Activated CD4-positive, alpha-beta T cell treated with anti-CD3 and anti-CD28 coated beads, Interleukin-2, amount 50 U/mL, for 4 hours (primary cell): ENCODE data around the gene GGTLC1.
"Not testable (repeated sequence)": the region's sequence is repeated elsewhere in the genome, so short reads cannot be mapped to it uniquely, and the experiment has no call there.

ENCODE experiments used
- DNase-seq, 2 experiments: peaks; one replicate each; pipeline ENCODE4 v3.0.0-alpha.2; 2020

The GGTLC1 gene

GRCh38 chr20:23994001-23994633 lies 5.5 kb upstream of the GGTLC1 start:
- DNase-seq: not testable (repeated sequence)

- DNase-seq: not testable (repeated sequence)
These were observed 4.9 kb upstream of the GGTLC1 start for GRCh38 chr20:23993440-23993839.

GRCh38 chr20:23990296-23990695 lies 1.7 kb upstream of the GGTLC1 start:
- not testable (repeated sequence) for DNase-seq

GRCh38 chr20:23988966-23989365 lies 387 bp upstream of the GGTLC1 start:
- DNase-seq: not testable (repeated sequence)

GRCh38 chr20:23986716-23987115 lies 1.9 kb downstream of the GGTLC1 start:
- not testable (repeated sequence) for DNase-seq

- not testable (repeated sequence) for DNase-seq
These were observed 2.3 kb downstream of the GGTLC1 start for GRCh38 chr20:23986310-23986709.

- DNase-seq: not testable (repeated sequence)
These were observed 2.8 kb downstream of the GGTLC1 start for GRCh38 chr20:23985790-23986225.

GRCh38 chr20:23985066-23985789 lies 3.4 kb downstream of the GGTLC1 start:
- not testable (repeated sequence) for DNase-seq

GRCh38 chr20:23984476-23985023 lies 4.0 kb downstream of the GGTLC1 start:
- not testable (repeated sequence) for DNase-seq

GRCh38 chr20:23982112-23983018 lies 6.2 kb downstream of the GGTLC1 start:
- not testable (repeated sequence) for DNase-seq

- not testable (repeated sequence) for DNase-seq
These were observed 7.1 kb downstream of the GGTLC1 start for GRCh38 chr20:23981526-23981925.

- not testable (repeated sequence) for DNase-seq
These were observed 7.6 kb downstream of the GGTLC1 start for GRCh38 chr20:23981014-23981413.

- not testable (repeated sequence) for DNase-seq
These were observed 8.4 kb downstream of the GGTLC1 start for GRCh38 chr20:23979899-23980811.

GRCh38 chr20:23979380-23979779 lies 9.2 kb downstream of the GGTLC1 start:
- DNase-seq: not testable (repeated sequence)

- DNase-seq: not testable (repeated sequence)
These were observed 10.1 kb downstream of the GGTLC1 start for GRCh38 chr20:23978457-23978856.

- no peak for DNase-seq
These were observed 13.6 kb downstream of the GGTLC1 start for GRCh38 chr20:23974966-23975365.

GRCh38 chr20:23971310-23971709 lies 17.3 kb downstream of the GGTLC1 start:
- no peak for DNase-seq

GRCh38 chr20:23970049-23970448 lies 18.5 kb downstream of the GGTLC1 start:
- DNase-seq: no peak

- DNase-seq: no peak
These were observed 21.0 kb downstream of the GGTLC1 start for GRCh38 chr20:23967616-23967979.

- DNase-seq: no peak
These were observed 21.5 kb downstream of the GGTLC1 start for GRCh38 chr20:23966927-23967615.

- DNase-seq: no peak
These were observed 22.3 kb downstream of the GGTLC1 start for GRCh38 chr20:23966298-23966697.
